ENCODE measurements around the gene AP1AR.
A peak's percentile ranks its signal among the peaks of the same experiment; 100 is the strongest.

The AP1AR gene

DNA sequence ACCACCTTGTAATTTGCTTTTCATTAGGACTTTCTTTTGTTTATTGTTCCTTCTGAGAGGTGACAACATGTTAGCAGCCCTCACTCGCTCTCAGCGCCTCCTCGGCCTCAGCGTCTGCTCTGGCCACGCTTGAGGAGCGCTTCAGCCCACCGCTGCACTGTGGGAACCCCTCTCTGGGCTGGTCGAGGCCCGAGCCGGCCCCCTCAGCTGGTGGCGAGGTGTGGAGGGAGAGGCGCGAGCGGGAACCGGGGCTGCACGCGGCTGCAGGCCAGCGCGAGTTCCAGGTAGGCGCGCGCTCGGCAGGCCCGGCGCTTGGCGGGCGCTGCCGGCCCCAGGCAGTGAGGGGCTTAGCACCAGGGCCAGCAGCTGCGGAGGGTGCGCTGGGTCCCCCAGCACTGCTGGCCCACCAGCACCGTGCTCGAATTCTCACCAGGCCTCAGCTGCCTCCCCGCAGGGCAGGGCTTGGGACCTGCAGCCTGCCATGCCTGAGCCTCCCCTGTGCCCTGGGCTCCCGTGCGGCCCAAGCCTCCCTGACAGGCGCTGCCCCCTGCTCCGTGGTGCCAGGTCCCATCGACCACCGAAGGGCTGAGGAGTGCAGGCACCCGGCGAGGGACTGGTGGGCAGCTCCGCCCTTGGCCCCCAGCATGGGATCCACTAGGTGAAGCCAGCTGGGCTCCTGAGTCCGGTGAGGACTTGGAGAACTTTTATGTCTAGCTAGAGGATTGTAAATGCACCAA is 9.2 kb upstream of the AP1AR start:
- DNase-seq (ENCODE audit: low spot score) = no peak

DNA sequence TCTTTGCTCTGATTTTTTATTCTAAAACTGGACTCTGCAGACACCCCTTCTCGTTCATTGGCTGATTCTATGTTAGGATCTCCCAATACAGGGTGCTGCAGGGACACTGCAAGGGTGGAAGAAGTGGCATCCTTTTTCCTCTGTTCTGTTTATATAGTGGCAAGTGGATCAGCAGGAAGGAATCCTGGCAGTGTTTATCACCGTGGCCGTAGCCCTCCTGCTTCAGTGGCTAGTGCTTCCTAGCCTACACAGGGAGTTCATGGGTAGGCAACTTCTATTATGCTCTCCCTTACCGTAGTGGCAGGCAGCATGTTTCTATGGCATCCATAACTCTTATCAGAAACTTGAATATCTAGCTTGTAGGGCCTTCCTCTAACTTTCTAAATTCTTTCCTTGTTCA is 6.4 kb upstream of the AP1AR start:
- peak; percentile 61 for DNase-seq (ENCODE audit: low spot score)

DNA sequence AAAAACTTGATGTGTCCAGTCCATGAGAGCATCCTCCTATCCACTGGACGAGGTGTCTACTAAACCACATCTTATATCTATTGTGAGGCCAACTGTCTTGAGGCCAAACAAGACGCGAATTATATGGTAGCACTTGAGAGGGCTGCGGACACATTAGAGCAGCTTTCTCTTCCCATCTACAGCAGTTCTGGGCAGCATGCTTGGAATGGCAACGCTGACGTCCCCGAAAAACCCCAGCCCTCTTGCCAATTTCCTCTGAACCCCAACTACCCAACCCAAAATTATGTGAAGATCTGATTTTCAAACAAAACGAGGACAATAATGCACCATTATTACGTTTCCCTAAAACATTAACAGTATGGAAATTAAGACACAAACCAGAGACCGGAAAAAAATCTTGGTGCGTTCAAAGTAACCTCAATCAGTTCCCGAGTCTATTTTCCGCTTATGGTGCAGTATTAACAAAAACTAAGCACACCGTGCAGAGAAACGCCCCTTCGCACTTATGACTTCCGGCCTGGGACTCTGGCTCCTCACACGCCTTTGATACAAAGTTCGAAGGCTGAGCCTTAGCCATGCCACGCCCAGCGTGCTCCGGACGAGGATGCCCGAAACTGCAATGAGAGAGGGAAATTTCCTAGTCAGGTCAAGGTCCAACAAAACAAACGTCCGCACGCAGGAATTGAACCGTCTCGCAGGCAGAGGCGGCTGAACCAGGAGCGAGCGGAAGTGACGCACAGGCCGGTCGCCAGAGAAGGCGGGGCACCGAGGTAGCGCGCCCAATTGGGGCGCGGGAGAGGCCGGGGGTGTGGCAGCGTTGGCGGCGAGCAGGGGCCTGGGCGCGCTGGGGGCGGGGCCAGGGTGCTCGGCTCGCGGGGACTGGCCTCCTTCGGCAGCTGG is 458 bp upstream of the AP1AR start:
- peak; percentile 98 for DNase-seq (ENCODE audit: low spot score)

DNA sequence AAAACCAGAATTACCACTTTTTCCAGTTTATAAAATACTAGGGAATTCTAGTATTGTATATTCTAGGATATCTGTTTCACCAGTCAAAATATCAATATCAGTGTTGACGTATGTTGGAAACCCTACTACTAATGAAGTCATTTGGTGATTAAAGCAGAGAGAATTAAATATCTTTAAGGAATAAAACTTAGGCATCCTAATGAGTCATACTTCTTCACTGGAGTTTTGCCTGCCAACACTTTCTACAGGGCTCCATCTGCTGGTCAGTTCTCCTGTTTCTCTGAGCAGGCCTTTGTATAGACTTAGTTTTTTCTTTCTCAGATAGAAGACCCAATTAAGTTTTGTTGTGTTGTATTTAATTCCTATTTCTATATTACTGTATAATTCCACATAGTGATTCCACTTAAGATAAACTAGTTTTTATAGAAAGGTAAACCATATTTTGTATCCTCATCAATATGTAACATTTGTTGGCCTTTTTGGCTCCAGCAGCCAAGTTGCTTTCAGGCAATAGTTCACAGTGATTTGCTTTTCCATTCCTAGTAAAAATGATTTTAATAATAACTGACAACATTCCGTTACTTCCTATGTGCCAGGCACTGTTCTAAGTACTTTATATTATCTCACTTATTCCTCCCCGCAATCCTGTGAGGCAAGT is 3.5 kb downstream of the AP1AR start:
- DNase-seq (ENCODE audit: low spot score) = peak; percentile 72

DNA sequence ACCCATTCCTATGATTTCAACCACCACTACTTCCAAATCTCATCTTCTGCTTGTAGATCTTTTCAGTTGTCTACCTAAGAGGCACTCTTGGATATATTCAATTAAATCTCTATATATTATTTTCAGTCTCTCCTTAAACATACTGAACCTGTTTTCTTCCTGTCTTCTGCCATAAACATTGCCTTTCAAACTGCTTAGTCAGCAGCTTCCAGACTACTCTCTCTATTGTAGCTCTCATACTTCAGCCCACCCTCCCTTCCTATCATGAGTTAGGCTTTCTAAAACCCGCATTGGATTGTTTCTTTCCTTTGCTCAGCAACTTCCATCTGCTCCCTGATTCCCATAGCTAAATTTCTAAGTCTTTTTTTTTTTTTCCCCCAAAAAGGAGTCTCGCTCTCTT is 4.5 kb downstream of the AP1AR start:
- no peak for DNase-seq (ENCODE audit: low spot score)

DNA sequence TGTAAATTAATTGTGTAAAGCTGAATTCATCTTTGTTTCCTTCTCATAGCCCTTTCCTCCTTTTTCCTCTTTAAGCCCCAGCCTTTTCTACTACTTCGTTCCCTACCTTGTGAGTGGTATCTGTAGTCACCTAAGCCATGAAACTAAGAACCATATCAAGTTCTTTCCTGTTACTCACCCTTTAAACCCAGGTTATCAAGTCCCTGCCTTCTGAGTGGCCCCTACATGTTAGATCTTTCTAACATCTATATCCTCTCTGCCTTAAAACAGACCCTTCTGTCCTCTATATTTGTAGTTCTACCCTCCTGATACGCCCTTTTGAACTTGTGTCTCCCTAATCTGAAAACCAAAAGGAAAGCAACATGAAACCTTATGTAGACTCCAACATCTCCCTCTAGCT is 7.2 kb downstream of the AP1AR start:
- no peak for DNase-seq (ENCODE audit: low spot score)

DNA sequence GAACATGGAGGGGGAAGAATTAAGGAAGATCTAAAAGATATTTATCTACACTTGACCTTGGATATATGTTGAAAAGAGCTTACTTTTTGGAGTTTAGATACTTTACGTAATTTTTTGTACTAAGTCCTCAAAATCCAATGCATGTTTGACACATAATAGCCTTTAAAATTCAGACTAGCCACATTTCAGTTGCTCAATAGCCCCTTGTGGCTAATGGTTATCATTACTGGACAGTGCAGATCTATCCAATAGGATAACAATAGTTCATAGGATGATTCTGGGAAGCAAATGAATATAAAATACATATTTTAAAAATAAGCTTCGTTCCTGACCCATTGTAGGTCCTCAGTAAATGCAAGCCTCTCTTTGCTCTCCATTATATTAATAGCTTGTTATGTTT is 13.8 kb downstream of the AP1AR start:
- DNase-seq (ENCODE audit: low spot score) = no peak

DNA sequence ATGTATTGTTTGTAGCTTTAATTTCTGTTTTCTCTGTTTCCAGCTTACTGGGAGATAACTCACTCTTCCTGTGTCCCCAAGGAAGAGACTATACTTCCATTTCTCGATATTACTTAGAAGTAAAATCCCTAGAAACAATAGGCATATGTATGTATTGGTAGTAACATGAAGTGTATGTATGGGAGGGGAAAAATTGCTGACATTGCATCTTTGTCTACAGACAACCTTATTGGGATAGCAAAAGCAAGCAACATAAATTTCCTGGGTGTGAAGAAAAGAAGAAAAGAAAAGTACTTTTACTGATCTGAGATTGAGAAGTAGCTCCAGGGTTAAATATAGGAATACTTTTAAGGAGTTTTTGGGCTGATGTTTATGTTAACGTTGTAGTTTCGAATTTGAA is 15.4 kb downstream of the AP1AR start:
- DNase-seq (ENCODE audit: low spot score) = no peak

DNA sequence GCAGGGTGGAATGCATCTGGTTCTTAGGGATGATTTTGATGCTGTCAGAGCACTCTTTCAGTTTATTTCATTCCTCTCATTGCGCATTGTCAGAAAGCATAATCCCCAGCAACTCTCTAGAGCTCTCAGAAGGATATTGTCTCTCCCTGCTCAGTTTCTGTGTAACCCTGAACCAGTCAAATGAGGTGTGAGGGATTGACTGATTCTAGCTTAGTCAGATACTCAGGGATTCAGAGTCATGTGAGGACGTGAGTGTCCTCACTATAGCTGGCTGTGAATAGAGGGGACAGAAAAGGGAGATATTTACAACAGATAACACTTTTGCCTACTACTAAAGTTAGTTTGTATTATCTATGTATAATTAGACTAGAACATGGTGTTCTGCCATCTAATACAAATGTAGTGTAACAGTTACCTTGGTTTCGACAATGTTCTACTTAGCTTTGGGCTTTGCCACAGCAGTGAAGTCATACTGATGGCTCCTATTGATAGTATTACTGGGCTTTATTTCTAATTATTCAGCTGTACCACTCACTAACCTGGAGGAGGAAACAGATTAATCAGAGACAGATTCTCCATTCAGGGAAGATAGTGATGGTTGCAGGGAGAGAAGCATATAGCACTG is 19.5 kb downstream of the AP1AR start:
- DNase-seq (ENCODE audit: low spot score) = no peak

DNA sequence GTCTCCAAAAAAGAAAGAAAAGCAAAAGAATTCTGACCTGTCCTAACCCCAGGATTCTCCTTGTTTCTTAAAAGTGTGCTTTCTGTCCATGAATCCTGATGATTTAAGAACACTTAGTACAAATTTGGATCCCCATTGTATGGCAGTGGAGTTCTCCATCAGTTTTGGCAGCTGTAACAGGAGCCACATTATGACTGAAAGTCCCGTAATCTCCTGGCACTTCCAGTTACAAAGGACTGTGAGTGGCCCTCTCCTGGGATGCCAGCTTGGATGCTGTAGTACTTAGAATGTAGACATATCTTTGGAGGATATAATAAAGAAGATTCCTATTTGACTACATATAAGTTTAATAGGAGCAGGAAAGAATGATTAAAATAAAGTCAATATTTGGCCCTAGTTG is 20.6 kb downstream of the AP1AR start:
- no peak for DNase-seq (ENCODE audit: low spot score)

DNA sequence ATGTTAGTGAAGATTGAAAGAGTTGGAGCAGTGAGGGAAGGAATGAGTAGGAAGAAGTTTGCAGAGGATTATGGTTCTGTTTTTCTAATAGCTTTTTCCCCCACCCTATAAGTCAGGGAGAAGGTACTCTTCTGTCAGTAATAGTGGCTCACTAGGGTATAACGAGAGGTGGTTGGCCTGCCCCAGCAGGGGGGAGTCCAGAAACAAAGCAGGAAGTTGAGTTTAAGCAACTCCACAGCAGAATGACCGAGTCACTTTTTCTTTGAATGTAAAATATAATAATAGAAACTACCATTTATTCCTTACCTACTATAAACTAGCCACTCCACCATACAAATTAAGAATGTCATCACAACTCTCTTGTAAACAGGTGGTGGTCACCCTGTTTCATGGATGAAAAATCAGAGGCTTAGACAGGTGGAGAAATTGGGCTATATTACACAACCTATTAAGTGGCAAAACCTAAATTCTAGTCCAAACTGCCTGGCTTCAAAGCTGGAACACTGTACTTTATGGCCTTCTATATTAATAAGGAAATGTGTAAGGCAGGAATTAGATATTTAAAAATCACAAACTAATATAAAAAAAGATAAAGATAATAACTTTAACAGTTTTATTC is 21.9 kb downstream of the AP1AR start:
- no peak for DNase-seq (ENCODE audit: low spot score)

DNA sequence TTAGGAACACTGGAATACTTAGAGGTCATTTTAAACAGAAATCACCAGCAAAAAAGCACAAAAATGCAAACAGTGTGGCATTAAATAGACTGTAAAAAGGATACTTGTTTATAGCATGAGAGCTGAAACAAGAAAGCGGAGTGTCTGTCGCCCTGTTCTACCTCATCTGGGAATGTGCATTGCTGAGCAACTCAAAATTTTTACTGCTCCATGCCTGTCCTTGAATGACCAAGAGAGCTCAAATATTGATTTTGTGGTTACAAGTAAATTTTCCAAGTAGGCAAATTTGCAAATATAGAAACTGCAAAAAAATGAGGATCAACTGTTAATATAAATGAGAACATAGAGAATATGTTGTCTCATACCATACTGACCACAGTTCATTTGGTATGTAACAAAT is 25.5 kb downstream of the AP1AR start:
- DNase-seq (ENCODE audit: low spot score) = no peak

DNA sequence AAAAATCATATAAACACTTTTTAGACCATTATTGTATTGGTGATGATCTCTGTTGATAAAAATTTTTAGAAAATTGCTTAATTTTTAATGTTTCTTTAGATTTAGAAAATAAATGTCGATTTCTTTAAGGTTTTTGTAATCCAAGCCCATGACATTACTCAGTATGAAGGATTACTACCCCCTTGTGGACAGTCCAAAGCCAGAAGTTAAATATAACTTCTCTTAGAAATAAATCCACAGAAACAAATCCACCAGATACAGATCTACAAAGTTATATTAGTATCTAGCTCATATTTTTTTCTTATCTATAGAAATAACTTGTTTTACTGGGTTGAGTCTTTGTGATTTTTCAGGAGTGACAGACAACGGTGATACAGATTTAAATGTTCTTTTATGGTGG is 35.2 kb downstream of the AP1AR start:
- no peak for DNase-seq (ENCODE audit: low spot score)

DNA sequence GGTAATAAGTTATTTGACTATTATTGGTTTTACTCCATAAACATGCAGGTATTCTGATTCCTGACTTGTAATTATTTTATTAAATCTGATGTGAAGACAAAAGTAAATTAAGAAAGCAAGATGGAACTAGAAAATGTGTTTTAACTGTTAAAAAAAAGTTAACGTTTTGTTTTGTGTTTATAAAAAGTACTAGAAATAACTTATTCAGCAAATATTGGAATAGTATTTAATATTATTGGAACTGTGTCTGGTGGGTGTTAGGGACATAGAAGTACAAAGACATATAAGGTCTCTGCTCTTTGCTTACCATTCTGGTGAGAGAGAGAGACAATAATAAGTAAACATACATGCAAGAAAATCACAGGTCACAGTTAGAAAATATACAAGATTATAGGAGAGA is 38.5 kb downstream of the AP1AR start:
- no peak for DNase-seq (ENCODE audit: low spot score)

DNA sequence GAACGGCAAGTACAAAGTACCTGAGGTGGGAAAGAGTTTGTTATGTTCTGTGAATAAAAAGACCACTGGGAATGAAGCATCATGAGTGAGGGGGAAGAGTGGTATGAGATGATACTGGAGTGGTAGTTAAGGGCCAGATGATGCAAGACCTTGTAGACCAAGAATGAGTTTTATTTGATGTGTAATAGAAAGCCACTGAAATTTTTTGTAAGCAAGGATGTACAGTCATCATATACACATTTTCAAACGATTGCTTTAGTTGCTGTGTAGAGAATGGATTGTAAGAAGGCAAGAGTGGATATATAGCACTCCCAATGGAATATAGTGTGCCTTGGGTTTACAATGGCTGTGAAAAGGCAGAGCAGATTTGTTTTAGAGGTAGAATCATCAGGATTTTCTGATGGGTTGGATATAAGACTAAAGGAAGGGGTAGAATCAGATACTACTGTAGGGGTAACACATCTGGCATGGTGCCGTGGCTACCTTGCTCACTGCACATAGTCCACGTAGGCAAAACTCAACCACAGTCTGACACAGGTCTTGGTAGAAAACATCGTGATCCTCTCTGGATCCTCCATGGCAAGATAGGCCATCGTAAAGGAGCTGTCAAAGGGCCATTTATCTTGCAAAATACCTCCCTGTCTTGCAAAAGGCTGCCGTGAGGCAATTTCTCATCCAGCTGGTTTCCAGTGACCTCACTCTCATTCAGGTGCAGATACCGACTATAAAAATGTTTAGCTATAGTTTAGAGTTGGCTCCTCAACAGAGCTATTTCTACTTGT is 39.2 kb downstream of the AP1AR start:
- DNase-seq (ENCODE audit: low spot score) = peak; percentile 35

DNA sequence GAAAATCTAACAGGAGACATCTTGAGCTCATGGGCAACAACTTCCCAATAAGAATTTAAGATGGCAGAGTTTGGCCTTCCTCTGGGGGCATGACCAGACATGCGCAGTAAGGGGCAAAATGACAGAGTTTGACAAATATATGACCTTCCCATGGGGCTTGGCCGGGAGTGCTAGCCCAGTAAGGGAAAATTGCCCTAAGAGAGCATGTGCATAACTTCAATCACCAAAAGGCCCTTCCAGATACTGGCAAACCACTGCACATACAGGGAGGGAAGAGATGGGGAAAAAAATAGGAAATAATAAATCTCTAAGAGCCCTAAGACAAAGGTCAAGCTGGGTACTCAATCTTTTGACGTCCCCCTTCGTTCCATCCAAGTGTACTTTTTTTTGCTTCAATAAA is 40.7 kb downstream of the AP1AR start:
- no peak for DNase-seq (ENCODE audit: low spot score)

DNA sequence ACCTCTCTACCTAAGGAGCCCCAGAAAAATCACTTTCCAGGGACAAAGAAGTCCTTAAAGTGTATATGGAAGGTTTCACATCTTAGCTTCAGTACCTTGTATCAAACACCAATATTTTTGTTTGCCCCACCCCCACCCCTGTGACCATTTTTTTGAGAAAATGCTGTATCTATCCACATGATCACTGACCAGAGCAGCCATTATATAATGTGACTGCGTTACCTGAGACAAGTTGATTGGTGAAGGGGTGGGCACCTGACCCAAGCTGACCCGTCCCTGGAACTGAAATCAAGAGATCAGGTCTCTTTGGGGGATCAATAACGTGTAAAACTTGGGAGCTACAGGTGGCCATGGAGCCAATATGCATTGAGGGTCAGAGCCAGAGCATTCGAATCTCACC is 43.4 kb downstream of the AP1AR start:
- no peak for DNase-seq (ENCODE audit: low spot score)

DNA sequence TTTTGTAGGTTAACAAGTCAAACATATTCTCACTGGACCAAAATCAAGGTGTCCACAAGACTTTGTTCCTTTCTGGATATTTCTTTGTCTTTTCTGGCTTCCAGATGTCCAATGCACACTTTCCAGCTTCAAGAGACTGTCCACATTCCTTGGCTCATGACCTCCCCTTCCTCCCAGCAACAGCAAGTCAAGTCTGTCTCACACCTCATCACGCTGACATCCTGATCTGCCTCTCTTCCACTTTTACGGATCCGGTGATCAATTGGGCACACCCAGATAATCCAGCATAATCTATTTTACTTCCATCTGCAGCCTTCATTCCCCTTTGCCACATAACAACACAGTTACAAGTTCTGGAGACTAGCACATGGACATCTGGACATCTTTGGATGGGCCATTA is 44.5 kb downstream of the AP1AR start:
- no peak for DNase-seq (ENCODE audit: low spot score)

DNA sequence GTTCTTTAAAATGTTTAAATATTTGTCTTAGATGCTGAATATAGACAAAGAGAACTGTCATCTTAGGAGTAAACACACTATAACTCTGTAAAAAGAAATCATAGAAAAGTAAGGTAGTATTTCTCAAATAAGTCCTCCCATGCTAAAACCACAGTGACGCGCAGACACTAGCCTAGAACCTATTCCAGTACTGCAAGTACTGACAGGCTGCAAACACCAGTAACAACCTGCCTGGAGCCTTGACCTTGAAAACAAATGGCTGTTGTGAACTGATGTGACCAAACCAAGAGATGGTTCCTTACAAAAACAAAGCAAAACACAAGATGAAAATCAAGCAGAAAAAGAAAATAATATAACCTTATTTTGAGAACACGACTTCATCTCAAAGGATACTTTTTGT is 45.6 kb downstream of the AP1AR start:
- DNase-seq (ENCODE audit: low spot score) = no peak

DNA sequence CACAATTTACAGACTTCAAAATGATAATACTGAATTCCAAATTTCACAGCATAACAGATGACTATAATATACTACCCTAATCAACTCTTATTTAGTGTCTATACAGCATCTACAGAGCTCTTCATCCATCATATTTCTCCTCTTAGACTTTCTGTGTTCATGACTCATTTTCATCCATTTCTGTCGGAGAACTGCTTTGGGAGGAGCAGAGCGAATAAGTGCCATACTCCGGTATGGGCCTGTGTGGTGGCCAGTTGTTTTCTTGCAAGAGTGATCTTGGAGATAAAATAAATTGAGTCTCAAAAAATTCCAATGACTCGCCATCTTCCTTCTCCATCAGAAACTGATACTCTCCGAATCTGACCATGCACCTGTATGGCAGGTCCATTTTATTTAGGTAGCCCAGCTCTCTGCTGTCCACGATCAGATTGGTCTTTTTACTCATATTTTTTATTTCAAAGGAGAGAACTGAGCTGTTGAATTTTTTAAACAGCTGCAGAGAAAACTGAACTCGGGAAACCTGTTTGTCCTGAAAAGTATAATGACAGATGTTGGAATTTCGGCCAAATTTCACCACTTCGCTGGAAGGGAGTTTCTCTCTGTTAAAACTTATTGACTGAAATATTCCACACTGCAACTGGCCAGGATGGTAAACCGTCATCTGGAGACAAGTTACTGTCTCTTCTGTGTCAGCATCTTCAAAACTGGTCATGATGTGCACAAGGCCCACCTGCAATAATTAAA is 46.3 kb downstream of the AP1AR start:
- DNase-seq (ENCODE audit: low spot score) = no peak
